CD8-positive, alpha-beta memory T cell (primary cell): ENCODE results near the gene ALG1. TPM values are rescaled to one million over a fixed set of nuclear protein-coding genes. Genes with fewer than 3 reads are reported as not detected.
A peak's percentile ranks its signal among the peaks of the same experiment; 100 is the strongest.

Experiments
- CTCF ChIA-PET: fragments of 350-600 bp; sonication (Branson Sonifier 250); formaldehyde crosslinking; loops from one replicate; lab custom pipeline; 2021; ENCODE audit warnings: antibody characterized with exemption; lab: Charles Lee
- POLR2A ChIA-PET: fragments of 350-600 bp; sonication (Branson Sonifier 250); formaldehyde crosslinking; loops from one replicate; lab custom pipeline; 2021; ENCODE audit warnings: antibody characterized with exemption; lab: Charles Lee
- DNase-seq, 5 donors: peaks; one replicate each; pipeline versions ENCODE4 v3.0.0 to v3.0.0-alpha.2; 2020 to 2022; ENCODE audit warnings: mixed read lengths in 1 of 5
- H3K27ac ChIP-seq: one replicate; pipeline ENCODE4 v1.7.0; 2013; ENCODE audit warnings: low read depth, mild to moderate bottlenecking, low read length, moderate library complexity
- H3K27me3 ChIP-seq: 2 replicates; pipeline ENCODE4 v1.7.0; 2013; ENCODE audit warnings: low read length, mild to moderate bottlenecking; ENCODE audit not compliant: insufficient read depth, poor library complexity, severe bottlenecking
- H3K36me3 ChIP-seq: 2 replicates; pipeline ENCODE4 v1.7.0; 2013; ENCODE audit warnings: mild to moderate bottlenecking, low read length, moderate library complexity; ENCODE audit not compliant: insufficient read depth
- H3K4me1 ChIP-seq: 2 replicates; pipeline ENCODE4 v1.7.0; 2013; ENCODE audit warnings: mild to moderate bottlenecking, low read length, moderate library complexity; ENCODE audit not compliant: insufficient read depth
- H3K4me3 ChIP-seq: 2 replicates; pipeline ENCODE4 v1.7.0; 2013; ENCODE audit warnings: mild to moderate bottlenecking, low read length
- H3K9me3 ChIP-seq: 2 replicates; pipeline ENCODE4 v1.7.0; 2013; ENCODE audit warnings: mild to moderate bottlenecking, low read length
- H3K27ac Mint-ChIP-seq, 8 donors: one replicate each; pipeline ENCODE4 v1.8.0; 2020 to 2021; ENCODE audit warnings: mixed read lengths in 8 of 8, mild to moderate bottlenecking in 6 of 8, inconsistent platforms in 3 of 8, moderate library complexity in 3 of 8
- H3K27me3 Mint-ChIP-seq, 2 donors: one replicate each; pipeline ENCODE4 v1.8.0; 2020 to 2021; ENCODE audit warnings: mixed read lengths in 2 of 2, mild to moderate bottlenecking in 1 of 2, moderate library complexity in 1 of 2
- H3K36me3 Mint-ChIP-seq, 3 donors: one replicate each; pipeline ENCODE4 v1.8.0; 2020 to 2021; ENCODE audit warnings: mixed read lengths in 3 of 3, inconsistent platforms in 1 of 3, mild to moderate bottlenecking in 1 of 3
- H3K4me1 Mint-ChIP-seq, 3 donors: one replicate each; pipeline ENCODE4 v1.8.0; 2020 to 2021; ENCODE audit warnings: mixed read lengths in 3 of 3, inconsistent platforms in 1 of 3, mild to moderate bottlenecking in 1 of 3
- H3K4me3 Mint-ChIP-seq, 7 donors: one replicate each; pipeline ENCODE4 v1.8.0; 2020 to 2021; ENCODE audit warnings: mixed read lengths in 7 of 7, mild to moderate bottlenecking in 6 of 7, moderate library complexity in 4 of 7, inconsistent platforms in 2 of 7
- H3K9me3 Mint-ChIP-seq, 5 donors: one replicate each; pipeline ENCODE4 v1.8.0; 2020 to 2022; ENCODE audit warnings: mixed read lengths in 5 of 5, mild to moderate bottlenecking in 3 of 5, moderate library complexity in 2 of 5, inconsistent platforms in 1 of 5
- polyA plus RNA-seq: library from polyadenylated mRNA; unstranded; fragments of 300-500 nt; fragmentation: Illumina TruSeq; gene quantifications from one replicate; pipeline ENCODE4 v1.2.3, GENCODE V29; 2021
- total RNA-seq, 2 experiments: library from RNA; stranded (reverse); gene quantifications; one replicate each; pipeline ENCODE4 v1.2.3, GENCODE V29; 2021

The ALG1 gene
- total and polyA plus RNA-seq, 3 experiments from 2014 or later, result 32.8 to 50.7 (median 47.8) TPM

- POLR2A ChIA-PET, result no interaction called here
- H3K27ac ChIP-seq, result no peak overlapping the region
- no peak overlapping the region for H3K4me3 ChIP-seq
- no peaks in the 10 kb centered on the region for H3K36me3 ChIP-seq
- Mint-ChIP-seq H3K27me3 (peaks cover 1 to 3% of the 10 kb centered on the region in 2 donors), H3K4me3 (no peak overlapping the region), H3K36me3 (peaks cover 0 to 2% (median 0%) of the 10 kb centered on the region in 3 donors), H3K4me1 (no peaks in the 10 kb centered on the region), H3K9me3 (peaks cover 0 to 4% (median 0%) of the 10 kb centered on the region in 5 donors), H3K27ac (no peak overlapping the region)
- no peaks in the 10 kb centered on the region for H3K4me1 ChIP-seq
- no peaks in the 10 kb centered on the region for H3K27me3 ChIP-seq
- CTCF ChIA-PET, result interaction anchor here (0.6 kb wide), 1 partner anchor 14 kb away, joined by 3 read pairs; no protein-coding TSS in a partner anchor
- peak in 1 of 5 donors; percentile 8 for DNase-seq
- H3K9me3 ChIP-seq, result no peaks in the 10 kb centered on the region
These were observed 24.7 kb upstream of the ALG1 start for GRCh38 chr16:5046914-5047313.

- H3K36me3 Mint-ChIP-seq, result no peaks in the 10 kb centered on the region
- no peaks in the 10 kb centered on the region for H3K9me3 ChIP-seq
- ChIA-PET CTCF (interaction anchor here (1.4 to 1.9 kb wide), 2 partner anchors 17 to 38 kb away, joined by 4 to 10 read pairs; no protein-coding TSS in a partner anchor), POLR2A (no interaction called here)
- no peak overlapping the region for H3K27ac Mint-ChIP-seq
- DNase-seq, result no peak
- no peaks in the 10 kb centered on the region for H3K4me1 ChIP-seq
- H3K27me3 ChIP-seq, result no peaks in the 10 kb centered on the region
- H3K9me3 Mint-ChIP-seq, result peaks cover 0 to 4% (median 0%) of the 10 kb centered on the region in 5 donors
- no peaks in the 10 kb centered on the region for H3K4me1 Mint-ChIP-seq
- no peaks in the 10 kb centered on the region for H3K27me3 Mint-ChIP-seq
- no peaks in the 10 kb centered on the region for H3K36me3 ChIP-seq
- H3K4me3 Mint-ChIP-seq, result no peak overlapping the region
- H3K27ac ChIP-seq, result no peak overlapping the region
- H3K4me3 ChIP-seq, result no peak overlapping the region
These were observed 16.5 kb upstream of the ALG1 start for GRCh38 chr16:5054876-5055865.

GRCh38 chr16:5056352-5056751, 15.3 kb upstream of the ALG1 start:
- Histone ChIP-seq H3K9me3 (no peaks in the 10 kb centered on the region), H3K36me3 (no peaks in the 10 kb centered on the region), H3K4me1 (no peaks in the 10 kb centered on the region), H3K27me3 (no peaks in the 10 kb centered on the region), H3K4me3 (no peak overlapping the region), H3K27ac (no peak overlapping the region)
- no peaks in the 10 kb centered on the region for H3K4me1 Mint-ChIP-seq
- ChIA-PET POLR2A (no interaction called here), CTCF (interaction anchor here (0.7 to 1.9 kb wide), 8 partner anchors 10 to 43 kb away, joined by 3 to 10 read pairs (median 4); partner anchors contain the start of gene NAGPA)
- peak in 3 of 5 donors; percentile 11 to 58 (median 23) for DNase-seq
- H3K27ac Mint-ChIP-seq, result no peak overlapping the region
- no peaks in the 10 kb centered on the region for H3K27me3 Mint-ChIP-seq
- H3K9me3 Mint-ChIP-seq, result no peaks in the 10 kb centered on the region
- no peaks in the 10 kb centered on the region for H3K36me3 Mint-ChIP-seq
- no peak overlapping the region for H3K4me3 Mint-ChIP-seq

GRCh38 chr16:5058476-5058875, 13.2 kb upstream of the ALG1 start:
- CTCF ChIA-PET, result no interaction called here
- POLR2A ChIA-PET, result no interaction called here
- no peaks in the 10 kb centered on the region for H3K4me1 Mint-ChIP-seq

GRCh38 chr16:5059386-5060072, 12.1 kb upstream of the ALG1 start:
- Histone ChIP-seq H3K4me1 (no peaks in the 10 kb centered on the region), H3K9me3 (no peaks in the 10 kb centered on the region), H3K36me3 (no peaks in the 10 kb centered on the region), H3K27ac (no peak overlapping the region), H3K4me3 (no peak overlapping the region), H3K27me3 (no peaks in the 10 kb centered on the region)
- H3K4me3 Mint-ChIP-seq, result no peak overlapping the region
- H3K36me3 Mint-ChIP-seq, result no peaks in the 10 kb centered on the region
- ChIA-PET POLR2A (no interaction called here), CTCF (no interaction called here)
- no peaks in the 10 kb centered on the region for H3K9me3 Mint-ChIP-seq
- no peaks in the 10 kb centered on the region for H3K4me1 Mint-ChIP-seq
- H3K27ac Mint-ChIP-seq, result no peak overlapping the region
- H3K27me3 Mint-ChIP-seq, result peaks cover 0 to 5% of the 10 kb centered on the region in 2 donors
- DNase-seq, result no peak

More at GRCh38 chr16:5058476-5058875, 13.2 kb upstream of the ALG1 start:
- Histone ChIP-seq H3K4me3 (no peak overlapping the region), H3K9me3 (no peaks in the 10 kb centered on the region), H3K27ac (no peak overlapping the region), H3K36me3 (no peaks in the 10 kb centered on the region), H3K27me3 (no peaks in the 10 kb centered on the region), H3K4me1 (no peaks in the 10 kb centered on the region)
- no peak overlapping the region for H3K27ac Mint-ChIP-seq
- no peaks in the 10 kb centered on the region for H3K36me3 Mint-ChIP-seq
- no peaks in the 10 kb centered on the region for H3K9me3 Mint-ChIP-seq
- peaks cover 0 to 5% of the 10 kb centered on the region in 2 donors for H3K27me3 Mint-ChIP-seq
- no peak overlapping the region for H3K4me3 Mint-ChIP-seq
- no peak for DNase-seq

GRCh38 chr16:5060073-5060641, 11.5 kb upstream of the ALG1 start:
- Histone ChIP-seq H3K27me3 (no peaks in the 10 kb centered on the region), H3K4me1 (no peaks in the 10 kb centered on the region), H3K36me3 (no peaks in the 10 kb centered on the region), H3K4me3 (no peak overlapping the region), H3K27ac (no peak overlapping the region), H3K9me3 (no peaks in the 10 kb centered on the region)
- POLR2A ChIA-PET, result interaction anchor here (0.6 kb wide), 1 partner anchor 81 kb away, joined by 3 read pairs; no protein-coding TSS in a partner anchor
- Mint-ChIP-seq H3K27me3 (peaks cover 0 to 5% of the 10 kb centered on the region in 2 donors), H3K4me3 (no peak overlapping the region), H3K9me3 (no peaks in the 10 kb centered on the region), H3K36me3 (no peaks in the 10 kb centered on the region), H3K4me1 (no peaks in the 10 kb centered on the region), H3K27ac (no peak overlapping the region)
- CTCF ChIA-PET, result no interaction called here
- no peak for DNase-seq

- peaks cover 0 to 5% of the 10 kb centered on the region in 2 donors for H3K27me3 Mint-ChIP-seq
- Histone ChIP-seq H3K4me1 (no peaks in the 10 kb centered on the region), H3K36me3 (no peaks in the 10 kb centered on the region), H3K27me3 (no peaks in the 10 kb centered on the region), H3K9me3 (no peaks in the 10 kb centered on the region), H3K27ac (no peak overlapping the region), H3K4me3 (no peak overlapping the region)
- no peaks in the 10 kb centered on the region for H3K9me3 Mint-ChIP-seq
- ChIA-PET CTCF (no interaction called here), POLR2A (no interaction called here)
- H3K4me3 Mint-ChIP-seq, result no peak overlapping the region
- H3K36me3 Mint-ChIP-seq, result no peaks in the 10 kb centered on the region
- no peak overlapping the region for H3K27ac Mint-ChIP-seq
- no peaks in the 10 kb centered on the region for H3K4me1 Mint-ChIP-seq
- no peak for DNase-seq
These were observed 9.6 kb upstream of the ALG1 start for GRCh38 chr16:5062051-5062450.
